WERI-Rb-1 (cell line): ENCODE results near the gene FGD3.

Experiments used
- DNase-seq: peaks from one replicate; pipeline ENCODE4 v3.0.0-alpha.2; 2020
- H3K27ac ChIP-seq: fragments of 250-450 bp; sonication (Bioruptor Pico); 2 replicates; pipeline ENCODE4 v1.5.1; 2020; ENCODE audit warnings: mild to moderate bottlenecking, moderate library complexity
- H3K27me3 ChIP-seq: fragments of 250-450 bp; sonication (Bioruptor Pico); 2 replicates; pipeline ENCODE4 v1.5.1; 2021; ENCODE audit warnings: mild to moderate bottlenecking, low read depth, moderate library complexity; ENCODE audit not compliant: insufficient read depth, severe bottlenecking
- H3K36me3 ChIP-seq: fragments of 250-450 bp; sonication (Bioruptor Pico); 2 replicates; pipeline ENCODE4 v1.5.1; 2020; ENCODE audit warnings: mild to moderate bottlenecking, moderate library complexity
- H3K4me3 ChIP-seq: 2 replicates; pipeline ENCODE4 v1.5.1; 2011; ENCODE audit warnings: low read depth, mild to moderate bottlenecking, control low read depth, low read length
- H3K9me3 ChIP-seq: fragments of 250-450 bp; sonication (Bioruptor Pico); 2 replicates; pipeline ENCODE4 v1.5.1; 2021; ENCODE audit warnings: mild to moderate bottlenecking, moderate library complexity; ENCODE audit not compliant: severe bottlenecking
- CTCF ChIP-seq: IDR thresholded peaks from 2 replicates; pipeline ENCODE4 v1.5.1; 2011; ENCODE audit warnings: low read depth, mild to moderate bottlenecking, control low read depth, inconsistent platforms, low read length

Gene FGD3

GRCh38 chr9:93081081-93081529 is 133.8 kb downstream of the FGD3 start:
- H3K27ac ChIP-seq: no peak overlapping the region
- DNase-seq: no peak
- no peaks in the 10 kb centered on the region for H3K36me3 ChIP-seq
- H3K9me3 ChIP-seq: peaks cover 2% of the 10 kb centered on the region
- no peaks in the 10 kb centered on the region for H3K27me3 ChIP-seq
- no peak overlapping the region for H3K4me3 ChIP-seq
- TF ChIP-seq CTCF: no peak

- no peak for TF ChIP-seq CTCF
- H3K27ac ChIP-seq: no peak overlapping the region
- no peaks in the 10 kb centered on the region for H3K27me3 ChIP-seq
- H3K4me3 ChIP-seq: no peak overlapping the region
- no peaks in the 10 kb centered on the region for H3K36me3 ChIP-seq
- peaks cover 2% of the 10 kb centered on the region for H3K9me3 ChIP-seq
- no peak for DNase-seq
Measured at GRCh38 chr9:93081931-93082330, 134.6 kb downstream of the FGD3 start.

GRCh38 chr9:93082841-93083411 is 135.6 kb downstream of the FGD3 start:
- DNase-seq: no peak
- Histone ChIP-seq H3K9me3 (peaks cover 2% of the 10 kb centered on the region), H3K27ac (no peak overlapping the region), H3K4me3 (no peak overlapping the region), H3K27me3 (no peaks in the 10 kb centered on the region), H3K36me3 (no peaks in the 10 kb centered on the region)
- no peak for TF ChIP-seq CTCF

- Histone ChIP-seq H3K9me3 (peaks cover 2% of the 10 kb centered on the region), H3K36me3 (no peaks in the 10 kb centered on the region), H3K27ac (no peak overlapping the region), H3K4me3 (no peak overlapping the region), H3K27me3 (no peaks in the 10 kb centered on the region)
- TF ChIP-seq CTCF: no peak
- no peak for DNase-seq
Measured at GRCh38 chr9:93083592-93084470, 136.5 kb downstream of the FGD3 start.

- Histone ChIP-seq H3K4me3 (no peak overlapping the region), H3K9me3 (peaks cover 2% of the 10 kb centered on the region), H3K27ac (no peak overlapping the region), H3K27me3 (no peaks in the 10 kb centered on the region), H3K36me3 (no peaks in the 10 kb centered on the region)
- DNase-seq: no peak
- no peak for TF ChIP-seq CTCF
Measured at GRCh38 chr9:93084471-93084881, 137.2 kb downstream of the FGD3 start.
